SK-N-MC (cell line): ENCODE results near the gene GALNT9.

ENCODE experiments used
- EZH2 ChIP-seq: fragments of 200-600 bp; sonication (generic); IDR thresholded peaks from one replicate; pipeline ENCODE4 v1.6.1; 2017; ENCODE audit warnings: antibody characterized with exemption
- FOXP2 ChIP-seq: optimal IDR thresholded peaks from 2 replicates; pipeline ENCODE3; 2011; ENCODE audit warnings: mild to moderate bottlenecking, moderate library complexity; ENCODE audit not compliant: insufficient read depth; ENCODE audit errors: extremely low read length, control extremely low read depth
- POLR2AphosphoS5 ChIP-seq: IDR thresholded peaks from 2 replicates; pipeline ENCODE4 v1.6.1; 2012; ENCODE audit warnings: mild to moderate bottlenecking, low read depth, low read length, borderline replicate concordance

DNA sequence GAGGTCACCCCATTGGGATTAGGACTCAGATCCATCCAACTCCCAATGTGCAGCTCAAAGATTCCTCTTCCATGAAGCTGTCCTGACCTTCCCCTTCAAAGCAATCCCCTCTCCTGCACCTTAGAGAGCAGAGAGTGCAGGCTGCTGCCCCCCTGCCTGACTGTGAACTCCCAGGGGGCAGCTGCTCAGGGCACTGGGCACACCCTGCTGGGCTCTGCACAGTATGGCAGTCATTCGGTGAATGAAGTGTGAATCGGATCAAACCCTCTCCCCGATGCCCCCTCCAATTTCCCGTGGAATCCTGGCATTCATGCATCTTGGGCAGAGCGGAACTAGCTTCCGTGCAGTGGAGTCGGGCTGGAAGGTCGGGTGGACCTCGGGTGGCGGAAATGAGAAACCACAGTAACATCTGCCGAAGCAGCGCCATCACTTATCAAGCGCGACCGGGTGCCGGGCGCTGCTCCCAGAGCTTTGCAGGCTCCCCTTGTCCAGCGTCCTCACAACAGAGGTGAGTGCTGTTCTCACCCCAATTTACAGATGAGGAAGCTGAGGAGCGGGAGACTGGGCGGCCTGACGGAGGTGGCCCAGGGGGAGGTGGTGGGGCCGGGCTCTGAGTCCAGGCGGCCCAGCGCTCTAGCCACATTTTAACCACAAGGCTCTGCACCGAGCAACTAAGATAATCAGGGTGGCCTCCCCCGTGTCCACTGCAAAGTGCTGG lies 14.7 kb downstream of the GALNT9 start:
- TF ChIP-seq EZH2 (no peak), POLR2AphosphoS5 (no peak), FOXP2 (no peak)
